NB4 (cell line): ENCODE data around the gene MYO9B.

Experiments
- DNase-seq: peaks from one replicate; pipeline ENCODE4 v3.0.0; 2010; ENCODE audit warnings: low read depth
- H3K4me3 ChIP-seq: one replicate; pipeline ENCODE4 v1.5.1; 2011; ENCODE audit warnings: mild to moderate bottlenecking, low read depth, low read length, moderate library complexity
- CTCF ChIP-seq: IDR thresholded peaks from one replicate; pipeline ENCODE4 v1.5.1; 2012; ENCODE audit warnings: low read depth, low read length
- MYC ChIP-seq: IDR thresholded peaks from 2 replicates; pipeline ENCODE4 v1.6.1; 2011; ENCODE audit warnings: low read depth, low read length
- POLR2A ChIP-seq: IDR thresholded peaks from 2 replicates; pipeline ENCODE4 v1.6.1; 2011; ENCODE audit warnings: mild to moderate bottlenecking; ENCODE audit not compliant: insufficient read length; ENCODE audit errors: extremely low read depth
- TF ChIP-seq, protein P1 (sequence below): IDR thresholded peaks from 2 replicates; pipeline ENCODE4 v1.6.1; 2011; ENCODE audit warnings: low read depth, low read length

MYO9B gene

DNA sequence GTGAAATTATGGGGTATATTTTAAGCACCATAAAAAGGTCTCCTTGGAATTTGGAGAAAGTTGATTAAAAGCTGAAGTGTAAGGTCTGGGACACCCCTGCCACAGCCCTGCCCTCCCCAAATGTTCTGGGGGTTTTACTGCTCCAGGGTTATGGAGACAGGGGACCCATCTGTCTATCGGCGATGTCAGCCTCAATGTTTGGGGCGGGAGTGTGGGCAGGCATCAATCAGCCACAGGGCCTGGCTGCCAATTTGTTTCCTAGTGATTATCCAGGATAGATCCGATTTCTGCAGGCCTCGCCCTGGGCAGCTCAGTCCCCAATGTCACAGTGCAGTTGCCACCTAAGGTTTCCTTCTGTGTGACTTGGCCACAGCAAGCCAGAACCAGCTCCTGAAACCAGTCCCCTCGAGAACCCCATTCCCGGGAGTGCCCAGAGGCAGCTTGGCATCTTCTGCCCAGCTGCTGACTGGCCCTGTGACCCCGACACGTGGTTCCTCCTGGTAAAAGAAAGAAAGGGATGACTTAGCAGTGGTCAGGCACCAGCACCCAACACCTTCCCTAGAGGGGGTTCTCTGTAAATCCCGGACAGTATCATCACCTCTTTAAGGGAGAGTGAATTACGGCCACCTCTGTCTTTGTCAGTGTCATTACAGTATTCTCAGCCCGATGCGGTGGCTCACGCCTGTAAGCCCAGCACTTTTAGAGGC is 41.6 kb downstream of the MYO9B start:
- no peak for DNase-seq
- no peak overlapping the region for H3K4me3 ChIP-seq
- TF ChIP-seq POLR2A: no peak
- no peak for TF ChIP-seq CTCF
- no peak for TF ChIP-seq MYC
- TF ChIP-seq, protein P1, sequence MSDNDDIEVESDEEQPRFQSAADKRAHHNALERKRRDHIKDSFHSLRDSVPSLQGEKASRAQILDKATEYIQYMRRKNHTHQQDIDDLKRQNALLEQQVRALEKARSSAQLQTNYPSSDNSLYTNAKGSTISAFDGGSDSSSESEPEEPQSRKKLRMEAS: no peak

GRCh38 chr19:17118957-17119356 is 43.4 kb downstream of the MYO9B start:
- DNase-seq: no peak
- TF ChIP-seq MYC: no peak
- no peak overlapping the region for H3K4me3 ChIP-seq

DNA sequence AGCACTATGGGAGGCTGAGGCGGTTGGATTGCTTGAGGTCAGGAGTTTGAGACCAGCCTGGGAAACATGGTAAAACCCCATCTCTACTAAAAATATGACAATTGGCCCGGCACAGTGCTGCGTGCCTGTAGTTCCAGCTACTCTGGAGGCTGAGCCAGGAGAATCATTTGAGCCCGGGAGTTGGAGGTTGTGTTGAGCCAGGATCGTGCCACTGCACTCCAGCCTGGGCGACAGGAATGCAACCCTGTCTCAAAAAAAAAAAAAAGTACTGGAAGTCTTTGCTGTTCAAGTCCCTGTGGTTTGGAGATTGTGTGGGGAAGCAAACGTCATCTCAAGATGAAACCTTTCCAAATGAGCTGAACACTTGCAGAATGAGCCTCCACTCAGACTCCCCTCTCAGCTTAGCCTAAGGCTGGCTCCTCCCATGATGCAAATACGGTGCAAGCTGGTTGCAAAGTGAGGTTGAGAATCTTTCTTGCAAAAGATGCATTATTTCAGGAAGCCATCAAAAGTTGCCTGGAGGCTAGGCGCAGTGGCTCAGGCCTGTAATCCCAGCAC is 46.2 kb downstream of the MYO9B start:
- no peak overlapping the region for H3K4me3 ChIP-seq
- TF ChIP-seq POLR2A (no peak), CTCF (no peak), MYC (no peak)
- TF ChIP-seq, protein P1: no peak
- no peak for DNase-seq

DNA sequence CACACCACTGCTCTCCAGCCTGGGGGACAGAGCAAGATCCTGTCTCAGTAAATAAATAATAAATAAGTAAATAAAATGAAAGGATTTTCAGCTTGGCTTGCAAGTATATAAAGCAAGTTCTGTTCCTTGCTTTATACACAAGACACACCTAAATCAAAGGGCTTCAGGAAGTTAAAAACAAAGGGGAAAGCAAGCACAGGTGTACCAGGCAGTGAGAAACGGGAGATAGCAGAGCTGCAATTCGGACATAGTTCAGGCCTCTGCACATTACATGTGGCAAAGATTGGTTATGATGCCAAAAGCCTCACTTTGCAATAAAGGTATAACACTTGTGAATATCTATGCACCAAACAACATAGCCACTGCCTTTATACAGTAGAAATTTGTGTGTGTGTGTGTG is 47.5 kb downstream of the MYO9B start:
- H3K4me3 ChIP-seq: no peak overlapping the region
- no peak for DNase-seq
- TF ChIP-seq MYC (no peak), POLR2A (no peak), CTCF (no peak)
- TF ChIP-seq, protein P1: no peak

GRCh38 chr19:17124025-17124424 is 48.4 kb downstream of the MYO9B start:
- TF ChIP-seq POLR2A (no peak), CTCF (no peak), MYC (no peak)
- TF ChIP-seq, protein P1: no peak
- DNase-seq: no peak

DNA sequence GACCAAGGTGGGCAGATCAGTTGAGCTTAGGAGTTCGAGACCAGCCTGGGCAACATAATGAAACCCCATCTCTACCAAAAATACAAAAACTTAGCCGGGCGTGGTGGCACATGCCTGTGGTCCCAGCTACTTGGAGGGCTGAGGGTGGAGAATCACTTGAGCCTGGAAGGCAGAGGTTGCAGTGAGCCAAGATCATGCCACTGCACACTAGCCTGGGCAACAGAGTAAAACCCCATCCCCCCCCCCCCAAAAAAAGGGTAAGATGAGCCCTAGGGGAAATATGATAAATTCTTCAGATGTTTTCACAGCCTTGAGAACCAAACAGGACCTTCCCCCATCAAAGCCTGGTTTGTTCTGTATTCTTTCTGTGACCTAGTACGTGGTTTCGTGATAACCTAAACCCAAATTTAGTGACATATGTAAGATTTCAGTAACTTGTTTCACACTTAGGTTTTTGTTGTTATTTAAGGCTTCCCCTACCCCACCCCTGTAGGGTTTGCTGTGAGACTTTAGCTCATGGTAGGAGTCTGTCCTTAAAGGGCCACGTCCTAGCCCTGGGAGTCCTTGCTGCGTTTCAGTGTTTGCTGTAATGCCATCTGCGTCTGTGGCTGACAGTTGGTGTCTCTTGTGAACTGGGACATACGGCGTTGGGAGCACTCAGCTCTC is 49.6 kb downstream of the MYO9B start:
- TF ChIP-seq CTCF: no peak
- TF ChIP-seq, protein P1: no peak; the same call in 1 of the 2 replicates
- no peak for TF ChIP-seq POLR2A
- no peak for TF ChIP-seq MYC
- no peak for DNase-seq
- peak overlapping the region; percentile 37 for H3K4me3 ChIP-seq

More at GRCh38 chr19:17124025-17124424, 48.4 kb downstream of the MYO9B start:
- H3K4me3 ChIP-seq: no peak overlapping the region
